Activated CD8-positive, alpha-beta memory T cell treated with anti-CD3 and anti-CD28 coated beads, Interleukin-2, amount 10 ng/mL, durations not matched to agents 7 days and 5 days (primary cell): ENCODE results near the gene SBK3. TPM values are rescaled to one million over a fixed set of nuclear protein-coding genes. Genes with fewer than 3 reads are reported as not detected.
A peak's percentile ranks its signal among the peaks of the same experiment; 100 is the strongest.
"Not testable (repeated sequence)": the region's sequence is repeated elsewhere in the genome, so short reads cannot be mapped to it uniquely, and the experiment has no call there.

Experiments
- ATAC-seq: fragments of 150-1000 bp; cut with Tn5 transposase; one replicate; pipeline ENCODE4 v1.10.0; 2021; ENCODE audit warnings: moderate library complexity
- CTCF ChIA-PET: fragments of 350-600 bp; sonication (Branson Sonifier 250); formaldehyde crosslinking; loops from one replicate; lab custom pipeline; 2021; ENCODE audit warnings: antibody characterized with exemption; lab: Charles Lee
- DNase-seq: peaks from one replicate; pipeline ENCODE4 v3.0.0-alpha.2; 2020
- H3K27ac Mint-ChIP-seq: one replicate; pipeline ENCODE4 v1.8.0; 2021; ENCODE audit warnings: mild to moderate bottlenecking, mixed read lengths
- H3K27me3 Mint-ChIP-seq: one replicate; pipeline ENCODE4 v1.8.0; 2021; ENCODE audit warnings: mixed read lengths
- H3K36me3 Mint-ChIP-seq: one replicate; pipeline ENCODE4 v1.8.0; 2021; ENCODE audit warnings: mild to moderate bottlenecking, mixed read lengths
- H3K4me1 Mint-ChIP-seq: one replicate; pipeline ENCODE4 v1.8.0; 2021; ENCODE audit warnings: mixed read lengths
- H3K4me3 Mint-ChIP-seq: one replicate; pipeline ENCODE4 v1.8.0; 2021; ENCODE audit warnings: mild to moderate bottlenecking, moderate library complexity, mixed read lengths
- H3K9me3 Mint-ChIP-seq: one replicate; pipeline ENCODE4 v1.8.0; 2022; ENCODE audit warnings: low read depth, mixed read lengths
- total RNA-seq, 2 experiments: library from RNA; stranded (reverse); gene quantifications; one replicate each; pipeline ENCODE4 v1.2.3, GENCODE V29; 2021

SBK3 gene
- total RNA-seq, 2 experiments from 2014 or later: not detected

DNA sequence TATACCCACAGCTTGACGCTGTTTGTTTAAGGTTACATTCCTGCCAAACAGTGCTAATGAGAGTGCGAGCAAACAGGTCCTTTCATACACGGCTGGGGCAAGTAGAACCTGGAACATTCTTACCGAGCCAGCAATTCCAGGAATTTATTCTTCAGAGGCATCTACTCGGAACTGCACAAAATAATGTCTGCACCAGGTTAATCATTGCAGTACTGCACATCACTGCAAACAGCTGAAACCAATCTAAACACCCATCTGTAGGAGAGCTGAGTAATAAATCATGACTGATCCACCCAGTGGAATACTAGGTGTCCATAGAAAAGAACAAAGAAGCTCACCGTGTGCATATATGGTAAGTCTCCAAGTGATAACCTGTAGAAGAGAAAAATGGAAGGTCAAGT, 36.5 kb upstream of the SBK3 start:
- Mint-ChIP-seq H3K9me3 (no peaks in the 10 kb centered on the region), H3K4me3 (no peak overlapping the region), H3K27ac (no peak overlapping the region), H3K36me3 (peaks cover 8% of the 10 kb centered on the region), H3K27me3 (peaks cover 17% of the 10 kb centered on the region), H3K4me1 (peaks cover 25% of the 10 kb centered on the region)
- no peak for DNase-seq
- ATAC-seq: no peak
- CTCF ChIA-PET: interaction anchor here (1.2 to 2.2 kb wide), 3 partner anchors 24 to 78 kb away, joined by 3 to 8 read pairs (median 3); no protein-coding TSS in a partner anchor

DNA sequence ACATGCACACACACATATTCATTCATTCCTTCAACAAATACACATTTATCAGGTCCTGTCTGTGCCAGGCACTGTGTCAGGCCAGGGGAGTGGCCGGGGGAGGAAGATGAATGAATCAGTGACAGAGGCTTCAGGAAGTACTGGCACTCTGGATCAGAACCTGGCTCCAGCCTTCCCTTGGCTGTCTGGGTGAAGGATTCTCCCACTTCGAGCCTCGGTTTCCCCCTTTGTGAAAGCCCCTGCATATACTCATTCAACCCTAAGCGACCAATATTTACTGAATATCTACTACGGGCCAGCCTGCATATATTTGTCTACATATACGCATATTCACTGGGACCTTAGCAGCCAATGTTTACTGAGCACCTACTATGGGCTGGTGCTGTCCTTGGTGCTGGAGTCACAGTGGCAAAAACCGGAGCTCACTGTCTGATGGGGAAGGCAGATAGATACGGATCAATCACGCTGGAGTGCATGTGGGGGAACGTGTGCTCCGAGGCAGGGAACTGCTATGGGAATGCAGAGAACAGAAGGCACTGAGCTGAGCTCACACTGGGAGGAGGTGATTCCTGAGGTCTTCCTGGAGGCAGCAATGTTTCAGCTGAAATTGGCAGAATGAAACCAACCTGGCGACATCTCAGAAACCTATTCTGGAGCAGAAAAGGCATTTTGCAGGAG, 35.9 kb upstream of the SBK3 start:
- H3K27ac Mint-ChIP-seq: peak overlapping the region; percentile 53
- CTCF ChIA-PET: interaction anchor here (0.7 to 2.2 kb wide), 4 partner anchors 25 to 77 kb away, joined by 3 to 8 read pairs (median 4); no protein-coding TSS in a partner anchor
- H3K27me3 Mint-ChIP-seq: peaks cover 13% of the 10 kb centered on the region
- ATAC-seq: no peak
- peak; percentile 45 for DNase-seq
- peak overlapping the region; percentile 77 for H3K4me3 Mint-ChIP-seq
- H3K9me3 Mint-ChIP-seq: no peaks in the 10 kb centered on the region
- peaks cover 24% of the 10 kb centered on the region for H3K4me1 Mint-ChIP-seq
- H3K36me3 Mint-ChIP-seq: peaks cover 9% of the 10 kb centered on the region

DNA sequence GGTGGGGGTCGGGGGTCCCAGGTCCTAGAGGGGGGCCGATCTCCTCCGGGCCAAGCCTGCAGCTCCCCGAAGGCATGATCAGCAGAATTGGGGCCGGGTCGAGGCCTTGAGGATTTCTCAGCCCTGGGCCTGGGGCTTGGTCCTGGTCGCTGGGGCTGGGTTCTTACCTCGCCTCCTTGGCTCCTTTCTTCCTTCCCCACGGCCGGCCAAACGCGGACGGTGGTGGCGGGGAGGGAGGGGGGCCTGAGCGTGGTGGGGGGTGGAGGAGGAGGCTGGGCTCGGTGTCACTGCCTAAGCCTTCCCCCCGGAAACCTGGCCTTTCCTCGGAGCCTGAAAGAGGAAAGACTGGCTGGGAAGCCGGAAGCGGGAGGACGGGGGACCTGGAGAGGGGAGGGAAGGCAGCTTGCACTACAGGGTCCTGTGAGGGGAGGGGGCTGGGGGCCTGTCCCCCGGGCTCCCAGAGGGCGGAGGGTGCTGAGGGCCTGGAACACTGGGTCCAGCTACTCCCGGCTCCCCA, 35.3 kb upstream of the SBK3 start, which contains the start of gene ZNF579:
Gene ZNF579, minus strand, starts transcription at position 221 of the 517 bp plus-strand sequence. CDS start 1,209 bp downstream, outside the sequence.
- peaks cover 9% of the 10 kb centered on the region for H3K36me3 Mint-ChIP-seq
- H3K4me3 Mint-ChIP-seq: peak within 1 kb of the TSS; percentile 77
- H3K27ac Mint-ChIP-seq: peak within 1 kb of the TSS; percentile 60
- DNase-seq: peak; percentile 79
- peak; percentile 70 for ATAC-seq
- H3K4me1 Mint-ChIP-seq: peaks cover 21% of the 10 kb centered on the region
- peaks cover 9% of the 10 kb centered on the region for H3K27me3 Mint-ChIP-seq
- no peaks in the 10 kb centered on the region for H3K9me3 Mint-ChIP-seq
- CTCF ChIA-PET: interaction anchor here (0.7 to 2.2 kb wide), 4 partner anchors 26 to 77 kb away, joined by 3 to 8 read pairs (median 4); no protein-coding TSS in a partner anchor

DNA sequence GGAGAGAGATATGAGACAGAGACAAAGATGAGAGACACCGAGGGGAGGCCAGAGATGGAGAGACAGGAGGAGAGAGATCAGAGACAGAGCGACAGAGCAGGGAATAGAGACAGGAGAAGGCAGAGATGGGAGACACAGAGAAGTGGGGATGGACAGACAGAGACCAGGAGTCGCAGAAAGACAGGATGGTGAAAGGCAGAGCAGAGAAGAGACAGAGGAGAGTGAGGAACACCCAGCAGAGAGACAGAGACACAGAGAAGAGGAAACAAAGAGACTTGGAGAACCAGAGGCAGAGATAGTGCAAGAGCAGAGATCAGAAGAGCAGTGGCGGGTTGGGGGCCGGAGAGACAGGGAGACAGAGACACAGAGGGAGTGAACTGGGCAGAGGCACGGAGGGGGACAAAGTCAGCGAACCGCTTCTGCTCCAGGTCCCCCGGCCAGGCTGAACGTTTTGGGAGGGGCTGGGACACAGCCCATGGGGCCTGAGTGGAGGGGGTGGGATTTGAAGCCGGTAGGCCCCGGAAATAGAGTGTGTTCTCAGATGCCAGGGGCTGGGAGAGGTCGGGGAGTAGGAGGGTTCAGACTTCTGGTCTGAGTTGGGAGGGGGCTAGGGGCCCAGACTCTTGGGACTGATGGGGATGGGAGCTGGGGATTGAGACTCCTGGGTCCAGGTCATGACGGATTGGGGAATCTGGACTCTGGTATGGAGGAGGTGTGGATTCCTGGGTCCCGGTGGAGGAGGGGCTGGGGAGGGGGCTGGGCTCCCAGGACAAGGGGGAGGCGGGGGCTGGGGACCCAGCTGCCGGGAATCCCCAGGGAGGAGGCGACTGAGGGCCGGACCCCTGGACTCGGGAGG, 34.7 kb upstream of the SBK3 start:
- Mint-ChIP-seq H3K27me3 (peaks cover 3% of the 10 kb centered on the region), H3K4me3 (peak overlapping the region; percentile 77), H3K9me3 (no peaks in the 10 kb centered on the region), H3K4me1 (peaks cover 17% of the 10 kb centered on the region), H3K36me3 (peaks cover 9% of the 10 kb centered on the region), H3K27ac (peak overlapping the region; percentile 60)
- peak; percentile 50 for ATAC-seq
- DNase-seq: no peak
- CTCF ChIA-PET: interaction anchor here (1.0 to 2.2 kb wide), 2 partner anchors 26 to 76 kb away, joined by 3 to 8 read pairs; no protein-coding TSS in a partner anchor

DNA sequence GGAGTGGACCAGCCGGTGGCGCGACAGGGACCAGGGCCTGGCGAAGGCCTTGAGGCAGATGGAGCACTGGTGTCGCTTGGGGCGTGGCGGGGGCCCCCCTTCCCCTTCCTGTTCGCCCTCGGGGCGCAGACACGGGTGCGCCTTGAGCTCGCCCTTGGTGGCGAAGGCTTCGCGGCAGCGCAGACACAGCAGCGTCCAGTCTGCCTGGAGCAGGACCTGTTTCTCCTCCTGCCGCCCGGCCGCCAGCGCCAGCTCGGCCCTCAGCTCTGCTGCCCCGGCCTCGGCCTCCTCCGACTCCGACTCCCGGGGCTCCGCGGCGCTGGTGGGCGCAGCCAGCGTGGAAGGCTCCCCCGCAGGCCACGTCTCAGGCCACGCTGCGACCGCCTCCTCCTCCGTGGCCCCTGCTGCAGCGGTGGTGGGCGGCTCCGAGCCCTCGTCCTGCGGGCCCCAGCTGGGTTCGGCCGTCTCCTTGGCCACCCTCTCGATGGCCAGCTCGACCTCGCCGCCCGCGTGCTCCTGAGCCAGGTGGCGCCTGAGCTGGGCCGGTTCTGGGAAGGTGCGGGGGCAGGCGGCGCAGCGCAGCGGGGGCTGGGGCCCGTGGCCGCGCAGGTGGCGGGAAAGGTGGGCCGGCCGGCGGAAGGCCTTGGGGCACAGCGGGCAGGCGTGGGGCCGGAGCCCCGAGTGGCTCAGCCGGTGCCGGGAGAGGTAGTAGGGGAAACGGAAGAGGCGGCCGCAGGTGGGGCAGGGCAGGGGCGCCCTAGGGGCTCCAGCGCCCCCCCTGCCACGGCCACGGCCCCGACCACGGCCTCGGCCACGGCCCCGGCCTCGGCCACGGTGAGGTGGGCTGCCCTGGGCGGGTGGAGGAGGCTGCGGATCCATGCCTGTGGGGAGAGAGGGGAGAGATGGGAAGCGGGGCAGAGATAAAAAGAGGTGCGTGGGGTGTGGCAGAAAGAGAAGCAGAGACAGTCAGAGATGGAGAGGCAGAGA, 33.7 kb upstream of the SBK3 start:
- Mint-ChIP-seq H3K4me3 (peak overlapping the region; percentile 77), H3K4me1 (peaks cover 17% of the 10 kb centered on the region), H3K9me3 (no peaks in the 10 kb centered on the region), H3K27ac (no peak overlapping the region), H3K27me3 (no peaks in the 10 kb centered on the region), H3K36me3 (peaks cover 9% of the 10 kb centered on the region)
- DNase-seq: no peak
- ATAC-seq: no peak
- CTCF ChIA-PET: no interaction called here

DNA sequence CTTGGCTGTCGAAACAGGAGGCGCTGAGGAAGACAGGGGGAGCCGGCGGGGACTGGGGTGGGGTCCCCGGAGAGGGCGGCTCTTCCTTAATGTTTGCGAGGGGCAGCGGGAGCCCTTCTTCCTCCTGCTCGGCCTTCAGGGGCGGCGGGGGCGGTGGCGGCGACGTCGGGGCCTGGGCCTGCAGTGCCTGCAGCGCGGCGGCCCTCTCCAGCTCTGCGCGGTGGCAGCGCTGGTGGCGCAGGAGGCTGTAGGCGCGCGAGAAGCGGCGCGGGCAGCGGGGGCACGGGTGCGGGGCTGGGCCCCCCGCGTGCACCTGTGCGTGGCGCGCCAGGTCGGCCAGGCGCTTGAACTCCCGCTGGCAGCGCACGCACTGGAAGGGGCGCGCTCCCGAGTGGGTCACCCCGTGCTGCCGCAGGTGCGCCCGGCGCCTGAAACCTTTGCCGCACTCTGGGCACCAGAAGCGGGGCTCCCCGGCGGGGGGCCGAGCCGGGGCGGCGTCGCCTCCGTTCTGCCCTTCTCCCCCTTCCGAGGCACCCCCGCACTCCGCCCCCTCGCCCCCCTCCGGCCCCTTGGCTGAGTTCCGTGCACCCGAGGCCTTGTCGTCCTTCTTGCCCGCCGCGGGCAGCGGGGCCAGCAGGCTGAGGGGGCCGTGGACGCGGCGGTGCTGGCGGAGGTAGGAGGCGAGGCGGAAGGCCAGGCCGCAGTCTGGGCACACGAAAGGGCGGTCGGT, 32.9 kb upstream of the SBK3 start:
- no peaks in the 10 kb centered on the region for H3K27me3 Mint-ChIP-seq
- H3K4me3 Mint-ChIP-seq: no peak overlapping the region
- no peak overlapping the region for H3K27ac Mint-ChIP-seq
- H3K9me3 Mint-ChIP-seq: no peaks in the 10 kb centered on the region
- H3K36me3 Mint-ChIP-seq: peaks cover 9% of the 10 kb centered on the region
- peaks cover 17% of the 10 kb centered on the region for H3K4me1 Mint-ChIP-seq
- ATAC-seq (no peak), DNase-seq (no peak)
- CTCF ChIA-PET: no interaction called here

DNA sequence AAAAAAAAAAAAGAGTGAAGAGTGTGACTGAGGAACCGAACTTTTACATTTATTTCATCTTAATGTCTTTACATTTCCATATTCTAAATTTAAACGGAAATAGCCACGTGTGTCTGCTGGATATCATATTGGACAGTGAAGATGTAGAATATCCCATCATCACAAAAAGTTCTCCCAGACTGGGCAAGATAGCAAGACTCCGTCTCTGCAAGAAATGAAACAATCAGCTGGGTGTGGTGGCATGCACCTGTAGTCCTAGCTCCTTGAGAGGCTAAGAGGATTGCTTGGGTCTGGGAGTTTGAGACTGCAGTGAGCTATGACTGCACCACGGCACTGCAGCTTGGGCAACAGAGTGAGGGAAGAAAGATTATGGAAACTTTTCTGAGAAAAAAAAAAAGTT, 31.4 kb upstream of the SBK3 start:
- ATAC-seq (no peak), DNase-seq (no peak)
- Mint-ChIP-seq H3K4me3 (no peak overlapping the region), H3K4me1 (peaks cover 14% of the 10 kb centered on the region), H3K27me3 (no peaks in the 10 kb centered on the region), H3K27ac (no peak overlapping the region), H3K36me3 (peaks cover 9% of the 10 kb centered on the region), H3K9me3 (no peaks in the 10 kb centered on the region)
- CTCF ChIA-PET: no interaction called here

DNA sequence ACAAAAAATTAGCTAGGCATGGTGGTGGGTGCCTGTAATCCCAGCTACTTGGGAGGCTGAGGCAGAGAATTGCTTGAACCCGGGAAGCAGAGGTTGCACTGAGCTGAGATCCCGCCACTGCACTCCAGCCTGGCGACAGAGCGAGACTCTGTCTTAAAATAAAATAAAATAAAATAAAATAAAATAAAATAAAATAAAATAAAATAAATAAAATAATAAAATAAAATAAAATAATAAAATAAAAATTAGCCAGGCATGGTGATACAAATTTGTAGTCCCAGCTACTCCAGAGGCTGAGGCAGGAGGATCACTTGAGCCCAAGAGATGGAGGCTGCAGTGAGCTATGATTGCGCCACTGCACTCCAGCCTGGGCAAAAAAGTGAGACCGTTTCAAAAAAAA, 28.6 kb upstream of the SBK3 start:
- H3K9me3 Mint-ChIP-seq, H3K4me1 Mint-ChIP-seq: not testable (repeated sequence)

DNA sequence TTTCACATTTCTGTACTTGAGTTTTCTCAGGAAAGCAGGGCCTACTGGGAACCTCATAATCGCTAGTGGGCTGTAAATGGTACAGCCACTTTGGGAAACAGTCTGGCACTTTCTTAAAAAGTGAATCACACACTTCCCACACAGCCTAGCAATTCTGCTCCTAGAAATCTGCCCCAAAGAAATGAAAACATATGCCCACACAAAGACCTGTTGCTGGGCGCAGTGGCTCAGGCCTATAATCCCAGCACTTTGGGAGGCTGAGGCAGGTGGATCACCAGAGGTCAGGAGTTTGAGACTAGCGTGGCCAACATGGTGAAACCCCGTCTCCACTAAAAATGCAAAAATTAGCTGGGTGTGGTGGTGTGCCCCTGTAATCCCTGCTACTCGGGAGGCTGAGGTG, 24.1 kb upstream of the SBK3 start:
- H3K4me1 Mint-ChIP-seq, H3K27ac Mint-ChIP-seq, DNase-seq, CTCF ChIA-PET, ATAC-seq, H3K9me3 Mint-ChIP-seq, H3K36me3 Mint-ChIP-seq, H3K4me3 Mint-ChIP-seq, H3K27me3 Mint-ChIP-seq: not testable (repeated sequence)

More for the DNA sequence above, 28.6 kb upstream of the SBK3 start:
- H3K36me3 Mint-ChIP-seq, ATAC-seq, H3K27me3 Mint-ChIP-seq, DNase-seq, H3K27ac Mint-ChIP-seq, H3K4me3 Mint-ChIP-seq: not testable (repeated sequence)
- CTCF ChIA-PET: interaction anchor here (0.7 kb wide), 2 partner anchors 70 to 100 kb away, joined by 3 read pairs; no protein-coding TSS in a partner anchor

DNA sequence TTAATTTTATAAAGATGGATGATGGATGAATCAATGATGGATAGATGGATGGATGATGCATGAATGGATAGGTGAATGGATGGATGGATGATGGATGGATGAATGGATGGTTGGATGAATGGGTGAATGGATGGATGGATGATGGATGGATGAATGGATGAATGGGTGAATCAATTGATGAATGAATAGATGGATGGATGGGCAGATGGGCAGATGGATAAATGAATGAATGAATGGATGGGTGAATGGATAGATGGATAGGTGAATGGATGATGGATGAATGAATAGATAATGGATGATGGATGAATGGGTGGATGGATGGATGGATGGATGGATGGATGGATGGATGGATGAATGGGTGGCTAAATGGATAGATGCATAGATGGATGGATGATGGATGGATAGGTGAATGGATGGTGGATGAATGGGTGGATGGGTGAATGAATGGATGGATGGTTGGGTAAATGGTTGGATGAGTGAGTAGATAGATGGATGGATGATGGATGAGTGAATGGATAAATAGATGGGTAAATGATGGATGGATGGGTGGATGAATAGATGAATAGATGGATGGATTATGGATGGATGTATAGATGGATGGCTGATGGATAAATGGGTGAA, 22.5 kb upstream of the SBK3 start:
- no peak for DNase-seq
- CTCF ChIA-PET: interaction anchor here (1.4 kb wide), 1 partner anchor 276 kb away, joined by 4 read pairs; no protein-coding TSS in a partner anchor
- H3K4me1 Mint-ChIP-seq: no peaks in the 10 kb centered on the region
- no peak for ATAC-seq
- no peak overlapping the region for H3K27ac Mint-ChIP-seq
- H3K36me3 Mint-ChIP-seq: no peaks in the 10 kb centered on the region
- no peaks in the 10 kb centered on the region for H3K9me3 Mint-ChIP-seq
- no peak overlapping the region for H3K4me3 Mint-ChIP-seq
- H3K27me3 Mint-ChIP-seq: peaks cover 5% of the 10 kb centered on the region

DNA sequence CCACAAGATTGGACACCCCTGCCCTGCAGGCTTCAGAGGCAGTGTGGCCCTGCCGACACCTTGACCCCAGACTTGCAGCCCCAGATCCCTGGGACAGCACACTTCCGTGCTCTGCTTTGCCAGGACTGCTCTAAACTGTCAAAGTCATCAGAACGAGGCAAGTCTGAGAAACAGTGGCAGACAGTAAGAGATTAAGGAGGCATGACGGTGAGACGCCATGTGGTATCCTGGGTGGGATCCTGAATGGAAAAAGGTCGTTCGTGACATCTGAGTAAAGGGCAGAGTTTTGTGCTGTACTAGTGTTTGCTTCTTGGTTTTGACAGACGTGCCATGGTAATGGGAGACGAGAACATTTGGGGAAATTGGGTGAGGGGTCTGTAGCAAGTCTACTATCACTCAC, 21.5 kb upstream of the SBK3 start:
- CTCF ChIA-PET: interaction anchor here (0.8 to 1.4 kb wide), 3 partner anchors 63 to 275 kb away, joined by 3 to 4 read pairs (median 3); partner anchors contain the start of gene NAT14
- no peak overlapping the region for H3K27ac Mint-ChIP-seq
- no peak for ATAC-seq

More for the DNA sequence above, 21.5 kb upstream of the SBK3 start:
- H3K36me3 Mint-ChIP-seq: no peaks in the 10 kb centered on the region
- H3K27me3 Mint-ChIP-seq: peaks cover 5% of the 10 kb centered on the region
- DNase-seq: no peak
- no peaks in the 10 kb centered on the region for H3K9me3 Mint-ChIP-seq
- no peak overlapping the region for H3K4me3 Mint-ChIP-seq
- no peaks in the 10 kb centered on the region for H3K4me1 Mint-ChIP-seq
